Left lung (tissue), 10 donors: ENCODE results near the gene RBMS3. TPM values are rescaled to one million over a fixed set of nuclear protein-coding genes. Genes with fewer than 3 reads are reported as not detected.

Experiments
- ATAC-seq: fragments of 200-7000 bp; cut with Tn5 transposase; one replicate; pipeline ENCODE4 v1.9.1; 2020; ENCODE audit warnings: moderate library complexity
- DNase-seq, 4 donors: peaks; one replicate each; pipeline ENCODE4 v3.0.0-alpha.2; 2013 to 2020
- H3K27ac ChIP-seq, 2 donors: fragments of 200-600 bp; sonication (generic) in 1 of 2; one replicate each; pipeline versions ENCODE4 v1.5.0 to v1.8.0; 2020 to 2021
- H3K27me3 ChIP-seq, 2 donors: fragments of 200-600 bp; sonication (generic) in 1 of 2; one replicate each; pipeline versions ENCODE4 v1.5.0 to v1.8.0; 2020 to 2021
- H3K36me3 ChIP-seq, 2 donors: fragments of 200-600 bp; sonication (generic) in 1 of 2; one replicate each; pipeline versions ENCODE4 v1.5.0 to v1.8.0; 2020 to 2021
- H3K4me1 ChIP-seq, 2 donors: fragments of 200-600 bp; one replicate each; pipeline ENCODE4 v1.8.0; 2021
- H3K4me3 ChIP-seq, 2 donors: fragments of 200-600 bp; sonication (generic) in 1 of 2; one replicate each; pipeline versions ENCODE4 v1.5.0 to v1.8.0; 2020 to 2021; ENCODE audit warnings: mild to moderate bottlenecking in 1 of 2
- H3K9me3 ChIP-seq, 2 donors: fragments of 200-600 bp; sonication (generic) in 1 of 2; one replicate each; pipeline versions ENCODE4 v1.5.0 to v1.8.0; 2020 to 2021
- intact Hi-C, 2 donors: fragments of 100-400 bp; cut with DNase I; formaldehyde crosslinking; loops; one replicate each; pipeline versions ENCODE4 v1.11.2 to v1.14.2; 2022
- polyA plus RNA-seq, 6 donors: library from polyadenylated mRNA; unstranded; fragments of 120-200 nt; gene quantifications; one replicate each; pipeline ENCODE4 v1.2.1, GENCODE V29; 2013; ENCODE audit not compliant: insufficient read length in 6 of 6
- total RNA-seq, 2 donors: library from RNA; stranded (reverse); fragmentation: NEBNext Ultra II Directional; extraction: Animal tissue kit (Norgen Biotek cat#: 25700); gene quantifications; one replicate each; pipeline ENCODE4 v1.2.1, GENCODE V29; 2021
- TF ChIP-seq, protein P1 (sequence below), 2 donors: fragments of 200-600 bp; sonication (generic) in 1 of 2; IDR thresholded peaks; one replicate each; pipeline versions ENCODE4 v1.5.0 to v1.8.0; 2021; ENCODE audit warnings: antibody characterized with exemption in 2 of 2
- donor health status: DM: no; HTN: yes; CAD: no.
- donor health status: DM: no; HTN: no; CAD: no.

The RBMS3 gene
- total and polyA plus RNA-seq, 8 donors: 27.1 to 51.6 (median 37.6) TPM

DNA sequence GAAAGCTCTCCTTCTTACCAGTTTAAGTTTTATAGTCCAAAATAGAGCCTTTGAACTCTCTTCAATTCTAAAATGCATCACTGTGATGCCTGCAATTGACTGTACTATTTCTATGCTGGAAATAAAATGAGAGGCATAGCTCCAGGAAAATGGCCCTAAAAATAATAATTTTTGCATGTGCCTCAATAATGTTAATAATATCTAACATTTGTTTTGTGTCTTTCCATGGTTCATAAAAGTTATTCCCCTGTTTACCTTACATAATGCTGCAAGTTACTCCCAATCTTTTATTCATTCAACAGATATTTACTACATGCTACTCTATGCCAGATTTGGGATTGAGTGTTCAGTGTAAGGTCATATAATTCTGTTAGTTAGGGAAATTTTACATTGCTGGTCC lies 574.0 kb downstream of the RBMS3 start:
- Histone ChIP-seq H3K4me3 (no peak overlapping the region), H3K4me1 (no peaks in the 10 kb centered on the region), H3K27ac (no peak overlapping the region), H3K27me3 (no peaks in the 10 kb centered on the region), H3K9me3 (no peaks in the 10 kb centered on the region), H3K36me3 (no peaks in the 10 kb centered on the region)
- no peak for DNase-seq
- TF ChIP-seq, protein P1, sequence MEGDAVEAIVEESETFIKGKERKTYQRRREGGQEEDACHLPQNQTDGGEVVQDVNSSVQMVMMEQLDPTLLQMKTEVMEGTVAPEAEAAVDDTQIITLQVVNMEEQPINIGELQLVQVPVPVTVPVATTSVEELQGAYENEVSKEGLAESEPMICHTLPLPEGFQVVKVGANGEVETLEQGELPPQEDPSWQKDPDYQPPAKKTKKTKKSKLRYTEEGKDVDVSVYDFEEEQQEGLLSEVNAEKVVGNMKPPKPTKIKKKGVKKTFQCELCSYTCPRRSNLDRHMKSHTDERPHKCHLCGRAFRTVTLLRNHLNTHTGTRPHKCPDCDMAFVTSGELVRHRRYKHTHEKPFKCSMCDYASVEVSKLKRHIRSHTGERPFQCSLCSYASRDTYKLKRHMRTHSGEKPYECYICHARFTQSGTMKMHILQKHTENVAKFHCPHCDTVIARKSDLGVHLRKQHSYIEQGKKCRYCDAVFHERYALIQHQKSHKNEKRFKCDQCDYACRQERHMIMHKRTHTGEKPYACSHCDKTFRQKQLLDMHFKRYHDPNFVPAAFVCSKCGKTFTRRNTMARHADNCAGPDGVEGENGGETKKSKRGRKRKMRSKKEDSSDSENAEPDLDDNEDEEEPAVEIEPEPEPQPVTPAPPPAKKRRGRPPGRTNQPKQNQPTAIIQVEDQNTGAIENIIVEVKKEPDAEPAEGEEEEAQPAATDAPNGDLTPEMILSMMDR (IDR thresholded peaks at IDR 0.05): no peak
- no peak for ATAC-seq
- intact Hi-C loops: no loop called here

DNA sequence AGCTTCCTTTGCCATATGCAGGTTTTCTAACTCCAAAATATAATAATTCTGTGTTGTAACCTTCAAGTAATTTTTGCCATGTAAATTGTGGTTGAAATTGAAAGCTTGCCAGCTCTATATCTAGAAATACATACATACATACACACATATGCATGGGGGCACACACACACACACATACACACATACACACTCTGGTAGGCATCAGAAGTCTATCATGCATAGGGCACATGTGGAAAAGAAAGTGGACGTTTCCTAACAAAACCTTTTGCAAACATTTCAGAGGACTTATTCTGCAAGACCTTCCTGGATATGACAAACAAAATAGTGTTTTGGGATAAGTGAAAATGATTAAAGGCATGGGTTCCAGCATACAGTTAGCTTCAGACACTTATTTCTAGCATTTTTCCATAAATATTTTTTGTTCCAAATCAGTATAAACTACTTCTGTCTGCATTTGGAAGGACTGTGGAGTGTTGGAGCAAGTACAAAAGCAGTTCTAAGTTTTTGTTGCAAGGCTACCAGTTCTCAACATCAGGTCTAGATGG lies 578.9 kb downstream of the RBMS3 start:
- H3K4me1 ChIP-seq: no peaks in the 10 kb centered on the region
- ATAC-seq: no peak
- TF ChIP-seq, protein P1 (IDR thresholded peaks at IDR 0.05): no peak
- intact Hi-C loops: no loop called here
- H3K27ac ChIP-seq: no peak overlapping the region
- peak in 1 of 4 donors; percentile 19 for DNase-seq
- no peaks in the 10 kb centered on the region for H3K9me3 ChIP-seq
- H3K27me3 ChIP-seq: no peaks in the 10 kb centered on the region
- H3K36me3 ChIP-seq: no peaks in the 10 kb centered on the region
- no peak overlapping the region for H3K4me3 ChIP-seq

DNA sequence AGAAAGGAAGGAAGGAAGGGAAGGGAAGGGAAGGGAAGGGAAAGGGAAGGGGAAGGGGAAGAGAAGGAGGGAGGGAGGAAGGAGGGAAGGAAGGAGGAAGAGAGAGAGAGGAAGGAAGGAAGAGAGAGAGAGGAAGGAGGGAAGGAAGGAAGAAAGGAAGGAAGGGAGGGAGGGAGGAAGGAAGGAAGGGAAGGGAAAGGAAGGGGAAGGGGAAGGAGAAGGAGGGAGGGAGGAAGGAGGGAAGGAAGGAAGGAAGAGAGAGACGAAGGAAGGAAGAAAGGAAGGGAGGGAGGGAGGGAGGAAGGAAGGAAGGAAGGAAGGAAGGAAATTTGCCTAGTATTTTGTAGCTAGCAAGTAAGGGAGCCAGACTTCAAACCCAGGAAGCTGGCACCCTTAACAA lies 583.9 kb downstream of the RBMS3 start:
- intact Hi-C loops: no loop called here
- no peak overlapping the region for H3K4me3 ChIP-seq
- no peak overlapping the region for H3K27ac ChIP-seq
- H3K36me3 ChIP-seq: no peaks in the 10 kb centered on the region
- no peaks in the 10 kb centered on the region for H3K27me3 ChIP-seq
- ATAC-seq: no peak
- TF ChIP-seq, protein P1 (IDR thresholded peaks at IDR 0.05): no peak
- DNase-seq: no peak
- no peaks in the 10 kb centered on the region for H3K4me1 ChIP-seq
- no peaks in the 10 kb centered on the region for H3K9me3 ChIP-seq

DNA sequence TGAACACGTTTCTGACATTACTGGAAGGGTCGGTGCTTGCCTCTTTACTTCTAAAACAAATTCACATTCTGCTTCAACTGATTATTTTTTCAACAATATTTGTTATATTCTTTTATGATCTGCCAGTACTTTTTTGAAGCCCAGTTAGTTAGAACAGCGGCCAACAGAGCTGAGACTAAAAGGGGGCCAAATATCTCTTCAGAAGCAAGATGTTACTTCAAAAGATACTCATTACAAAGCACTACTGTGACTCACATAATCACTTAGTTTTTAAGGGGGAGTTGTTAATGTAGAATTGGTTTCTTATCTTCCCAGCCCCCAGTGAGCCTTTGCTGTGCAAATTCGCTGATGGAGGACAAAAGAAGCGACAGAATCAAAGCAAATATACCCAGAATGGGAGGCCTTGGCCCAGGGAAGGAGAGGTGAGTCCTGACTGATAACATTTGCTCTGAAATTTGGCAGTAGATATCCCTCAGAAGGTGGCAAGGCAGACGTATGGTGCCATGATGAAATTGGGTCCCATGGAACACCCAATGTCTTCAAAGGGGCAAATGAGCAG lies 587.8 kb downstream of the RBMS3 start:
- Histone ChIP-seq H3K27me3 (no peaks in the 10 kb centered on the region), H3K9me3 (peaks cover 0 to 11% of the 10 kb centered on the region in 2 donors), H3K4me3 (no peak overlapping the region), H3K27ac (no peak overlapping the region), H3K4me1 (no peaks in the 10 kb centered on the region), H3K36me3 (no peaks in the 10 kb centered on the region)
- DNase-seq: peak in 2 of 4 donors; percentile 31 to 43
- intact Hi-C loops: no loop called here
- ATAC-seq: no peak
- TF ChIP-seq, protein P1 (IDR thresholded peaks at IDR 0.05): no peak

DNA sequence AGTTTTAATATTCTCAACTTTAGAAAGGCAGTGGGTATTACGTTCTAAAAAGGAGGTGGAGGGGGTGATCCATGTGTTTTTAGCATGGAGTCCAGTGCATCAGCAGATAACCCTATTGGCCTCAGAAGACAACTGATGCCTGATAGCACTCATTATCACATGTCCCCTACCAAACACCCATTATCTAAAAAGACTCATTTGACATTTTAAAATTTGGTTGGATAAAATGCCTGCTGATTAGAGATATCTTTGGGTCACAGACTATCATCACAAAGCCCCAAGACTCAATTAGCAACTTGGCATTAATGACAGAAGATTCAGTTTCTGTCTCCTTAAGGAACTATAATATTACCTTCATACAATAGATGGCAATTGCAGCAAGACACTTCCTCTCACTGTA lies 589.3 kb downstream of the RBMS3 start:
- no peak overlapping the region for H3K4me3 ChIP-seq

More for the DNA sequence above, 589.3 kb downstream of the RBMS3 start:
- ATAC-seq: no peak
- no peaks in the 10 kb centered on the region for H3K36me3 ChIP-seq
- H3K27ac ChIP-seq: no peak overlapping the region
- intact Hi-C loops: no loop called here
- DNase-seq: no peak
- H3K4me1 ChIP-seq: no peaks in the 10 kb centered on the region
- H3K9me3 ChIP-seq: peaks cover 0 to 11% of the 10 kb centered on the region in 2 donors
- H3K27me3 ChIP-seq: no peaks in the 10 kb centered on the region
- TF ChIP-seq, protein P1 (IDR thresholded peaks at IDR 0.05): no peak
